Upper lobe of right lung (tissue), 1 donor: ENCODE results near the gene ZNF165. TPM values are rescaled to one million over a fixed set of nuclear protein-coding genes. Genes with fewer than 3 reads are reported as not detected.
"Not testable (repeated sequence)": the region's sequence is repeated elsewhere in the genome, so short reads cannot be mapped to it uniquely, and the experiment has no call there.

ENCODE experiments used
- ATAC-seq: fragments of 200-7000 bp; cut with Tn5 transposase; one replicate; pipeline ENCODE4 v1.9.1; 2020; ENCODE audit warnings: mild to moderate bottlenecking, moderate library complexity
- DNase-seq: peaks from one replicate; pipeline ENCODE4 v3.0.0-alpha.2; 2020
- H3K27ac ChIP-seq: fragments of 200-600 bp; one replicate; pipeline ENCODE4 v1.8.0; 2022
- H3K27me3 ChIP-seq: fragments of 200-600 bp; one replicate; pipeline ENCODE4 v1.8.0; 2022; ENCODE audit warnings: mild to moderate bottlenecking
- H3K36me3 ChIP-seq: fragments of 200-600 bp; one replicate; pipeline ENCODE4 v1.8.0; 2022
- H3K4me1 ChIP-seq: fragments of 200-600 bp; one replicate; pipeline ENCODE4 v1.8.0; 2022
- H3K4me3 ChIP-seq: fragments of 200-600 bp; one replicate; pipeline ENCODE4 v1.8.0; 2022; ENCODE audit warnings: mild to moderate bottlenecking
- H3K9me3 ChIP-seq: fragments of 200-600 bp; one replicate; pipeline ENCODE4 v1.8.0; 2022
- intact Hi-C: fragments of 100-400 bp; cut with DNase I; formaldehyde crosslinking; loops from one replicate; pipeline ENCODE4 v1.11.0; 2022
- total RNA-seq: library from RNA; stranded (reverse); fragmentation: NEBNext Ultra II Directional; extraction: Animal tissue kit (Norgen Biotek cat#: 25700); gene quantifications from one replicate; pipeline ENCODE4 v1.2.1, GENCODE V29; 2021
- TF ChIP-seq, protein P1 (sequence below): fragments of 200-600 bp; IDR thresholded peaks from one replicate; pipeline ENCODE4 v1.8.0; 2022; ENCODE audit warnings: antibody characterized with exemption
- donor health status: DM: no; HTN: yes; CAD: no; lungs with severe emphysema.

The ZNF165 gene
- total RNA-seq, 1 donor from 2014 or later = 2.3 TPM

DNA sequence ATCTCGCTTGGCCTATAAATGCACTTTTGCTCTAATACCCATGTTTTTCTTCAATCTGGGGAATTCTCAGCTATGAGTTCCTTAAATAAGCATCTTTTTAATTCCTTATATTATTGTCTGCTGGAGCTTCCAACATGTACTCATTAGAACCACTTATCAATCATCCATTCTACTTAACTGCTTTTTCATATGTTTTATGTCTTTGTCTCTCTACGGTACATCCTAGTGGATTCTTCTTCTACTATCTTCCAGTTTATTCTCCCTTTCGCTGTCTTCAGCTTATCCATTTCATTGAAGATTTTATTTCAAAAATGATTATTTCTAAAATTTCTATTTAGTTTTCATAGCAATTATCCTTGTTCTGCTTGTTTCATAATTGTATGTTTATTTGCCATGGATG lies 31.6 kb downstream of the ZNF165 start:
- TF ChIP-seq, protein P1, sequence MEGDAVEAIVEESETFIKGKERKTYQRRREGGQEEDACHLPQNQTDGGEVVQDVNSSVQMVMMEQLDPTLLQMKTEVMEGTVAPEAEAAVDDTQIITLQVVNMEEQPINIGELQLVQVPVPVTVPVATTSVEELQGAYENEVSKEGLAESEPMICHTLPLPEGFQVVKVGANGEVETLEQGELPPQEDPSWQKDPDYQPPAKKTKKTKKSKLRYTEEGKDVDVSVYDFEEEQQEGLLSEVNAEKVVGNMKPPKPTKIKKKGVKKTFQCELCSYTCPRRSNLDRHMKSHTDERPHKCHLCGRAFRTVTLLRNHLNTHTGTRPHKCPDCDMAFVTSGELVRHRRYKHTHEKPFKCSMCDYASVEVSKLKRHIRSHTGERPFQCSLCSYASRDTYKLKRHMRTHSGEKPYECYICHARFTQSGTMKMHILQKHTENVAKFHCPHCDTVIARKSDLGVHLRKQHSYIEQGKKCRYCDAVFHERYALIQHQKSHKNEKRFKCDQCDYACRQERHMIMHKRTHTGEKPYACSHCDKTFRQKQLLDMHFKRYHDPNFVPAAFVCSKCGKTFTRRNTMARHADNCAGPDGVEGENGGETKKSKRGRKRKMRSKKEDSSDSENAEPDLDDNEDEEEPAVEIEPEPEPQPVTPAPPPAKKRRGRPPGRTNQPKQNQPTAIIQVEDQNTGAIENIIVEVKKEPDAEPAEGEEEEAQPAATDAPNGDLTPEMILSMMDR = no peak
- ATAC-seq (no peak), DNase-seq (no peak)
- Histone ChIP-seq H3K4me1 (no peaks in the 10 kb centered on the region), H3K4me3 (no peak overlapping the region), H3K36me3 (no peaks in the 10 kb centered on the region), H3K27me3 (no peaks in the 10 kb centered on the region), H3K27ac (no peak overlapping the region), H3K9me3 (no peaks in the 10 kb centered on the region)
- intact Hi-C loops = no loop called here

DNA sequence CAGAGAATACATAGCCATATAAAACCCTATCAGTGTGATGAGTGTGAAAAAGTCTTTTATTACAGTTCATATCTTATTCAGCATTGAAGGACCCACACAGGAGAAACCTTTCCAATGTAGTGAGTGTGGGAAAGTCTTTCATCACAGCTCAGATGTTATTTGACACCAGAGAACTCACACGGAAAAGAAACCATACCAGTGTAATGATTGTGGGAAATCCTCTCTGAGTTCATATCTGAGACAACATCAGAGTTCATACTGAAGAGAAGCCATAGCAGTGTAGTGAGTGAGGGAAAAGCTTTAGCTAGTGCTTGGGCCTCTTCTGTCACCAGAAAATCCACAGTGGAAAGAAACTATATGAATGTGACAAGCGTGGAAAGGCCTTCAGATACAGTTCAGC lies 35.4 kb downstream of the ZNF165 start:
- no peak for DNase-seq
- Histone ChIP-seq H3K27ac (no peak overlapping the region), H3K36me3 (peaks cover 12% of the 10 kb centered on the region), H3K9me3 (no peaks in the 10 kb centered on the region), H3K4me1 (no peaks in the 10 kb centered on the region), H3K27me3 (no peaks in the 10 kb centered on the region), H3K4me3 (no peak overlapping the region)
- intact Hi-C loops = no loop called here
- TF ChIP-seq, protein P1 = no peak
- ATAC-seq = no peak

DNA sequence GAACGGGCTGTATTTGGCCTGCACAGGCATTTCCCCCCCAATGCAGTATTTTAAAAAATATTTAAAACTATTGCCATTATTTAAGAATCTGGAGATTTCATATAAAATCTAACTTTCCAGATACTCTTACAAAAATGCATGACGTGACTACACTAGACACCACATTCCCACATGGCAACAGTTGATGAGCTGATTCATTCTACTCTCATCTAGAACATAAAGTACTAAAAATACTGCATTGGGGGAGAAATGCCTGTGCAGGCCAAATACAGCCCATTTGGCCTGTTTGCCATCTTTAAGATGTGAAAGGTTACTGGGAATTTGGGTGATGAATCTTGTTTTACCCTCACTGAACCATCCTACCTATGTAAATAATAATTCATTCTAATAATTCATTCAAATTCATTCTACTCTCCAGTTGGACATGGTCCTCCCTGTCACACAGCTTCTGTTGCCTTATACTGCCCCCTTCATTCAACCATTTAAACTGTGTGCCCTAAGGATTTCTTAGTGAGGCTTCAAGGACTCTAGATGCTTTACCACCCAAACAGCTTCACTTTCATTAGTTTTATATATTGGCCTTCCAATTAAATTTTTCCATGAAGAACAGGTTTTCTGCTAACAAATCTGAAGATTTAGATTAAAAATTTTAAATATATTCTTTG lies 37.1 kb downstream of the ZNF165 start:
- TF ChIP-seq, protein P1 = no peak
- H3K27ac ChIP-seq = no peak overlapping the region
- intact Hi-C loops = no loop called here
- H3K4me3 ChIP-seq = no peak overlapping the region
- H3K36me3 ChIP-seq = peaks cover 18% of the 10 kb centered on the region
- H3K27me3 ChIP-seq = no peaks in the 10 kb centered on the region
- no peaks in the 10 kb centered on the region for H3K4me1 ChIP-seq
- H3K9me3 ChIP-seq = no peaks in the 10 kb centered on the region
- no peak for DNase-seq
- ATAC-seq = no peak

DNA sequence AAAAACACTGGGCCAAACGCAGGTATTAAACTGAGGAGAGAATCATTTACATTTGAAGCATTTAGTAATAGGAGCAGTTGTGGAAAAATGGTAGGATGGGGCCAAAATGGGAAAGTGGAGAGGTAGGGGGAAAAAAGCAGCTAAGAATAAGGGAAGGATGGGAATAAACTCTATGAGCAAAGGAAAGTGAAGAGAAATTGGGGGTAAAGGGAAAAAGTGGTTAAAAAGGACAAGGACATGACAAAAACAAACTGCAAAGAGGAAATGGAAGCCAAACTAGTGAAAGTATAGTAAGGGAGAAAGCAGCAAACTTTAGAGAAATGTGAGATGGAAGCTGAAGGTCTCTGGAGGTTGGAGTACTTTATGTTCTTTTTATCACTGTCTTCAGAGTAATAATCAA lies 37.8 kb downstream of the ZNF165 start:
- H3K4me3 ChIP-seq = no peak overlapping the region
- ATAC-seq (no peak), DNase-seq (no peak)
- no peak overlapping the region for H3K27ac ChIP-seq
- no peaks in the 10 kb centered on the region for H3K27me3 ChIP-seq
- H3K9me3 ChIP-seq = no peaks in the 10 kb centered on the region
- intact Hi-C loops = no loop called here
- peaks cover 18% of the 10 kb centered on the region for H3K36me3 ChIP-seq
- TF ChIP-seq, protein P1 = no peak
- H3K4me1 ChIP-seq = no peaks in the 10 kb centered on the region

DNA sequence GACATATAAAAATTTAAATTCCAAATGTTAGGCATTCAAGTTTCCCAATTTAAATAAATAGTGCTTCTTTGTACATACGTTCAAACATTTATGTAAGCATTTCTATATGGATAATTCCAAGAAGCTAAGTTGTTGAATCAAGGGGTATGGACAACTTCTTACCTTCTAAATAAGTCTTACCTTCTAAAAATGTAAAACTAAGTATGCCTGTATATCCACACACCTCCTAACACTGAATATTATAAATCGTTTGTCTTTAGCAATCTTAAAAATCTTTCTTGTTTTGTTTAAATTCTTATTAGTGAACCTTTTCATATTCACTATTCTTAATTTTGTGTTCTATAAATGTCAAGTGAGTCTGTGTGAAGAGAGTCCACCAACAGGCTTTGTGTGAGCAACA lies 41.5 kb downstream of the ZNF165 start:
- TF ChIP-seq, protein P1 = no peak
- intact Hi-C loops = no loop called here

DNA sequence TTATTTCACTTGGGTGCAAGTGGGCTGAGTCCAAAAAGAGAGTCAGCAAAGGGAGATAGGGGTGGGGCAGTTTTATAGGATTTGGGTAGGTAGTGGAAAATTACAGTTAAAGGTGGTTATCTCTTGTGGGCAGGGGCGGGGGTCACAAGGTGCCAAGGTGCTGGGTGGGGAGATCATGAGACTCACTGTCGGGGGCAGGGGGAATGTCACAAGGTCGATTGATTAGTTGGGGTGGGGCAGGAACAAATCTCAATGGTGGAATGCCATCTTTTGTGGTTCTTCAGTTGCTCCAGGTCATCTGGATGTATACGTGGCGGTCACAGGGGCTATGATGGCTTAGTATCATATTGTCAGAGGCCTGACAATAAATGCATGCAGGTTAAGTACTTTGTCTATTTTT lies 41.9 kb downstream of the ZNF165 start:
- H3K9me3 ChIP-seq, intact Hi-C loops, ATAC-seq, H3K27ac ChIP-seq, H3K4me3 ChIP-seq, DNase-seq, H3K27me3 ChIP-seq: not testable (repeated sequence)
- Histone ChIP-seq H3K36me3 (peaks cover 18% of the 10 kb centered on the region), H3K4me1 (peaks cover 14% of the 10 kb centered on the region)

More for the DNA sequence above, 41.5 kb downstream of the ZNF165 start:
- Histone ChIP-seq H3K27me3 (no peaks in the 10 kb centered on the region), H3K27ac (no peak overlapping the region), H3K4me1 (peaks cover 14% of the 10 kb centered on the region), H3K9me3 (no peaks in the 10 kb centered on the region), H3K4me3 (no peak overlapping the region), H3K36me3 (peaks cover 18% of the 10 kb centered on the region)
- no peak for DNase-seq
- ATAC-seq = no peak
